SU-DHL-6 (cell line): ENCODE data around the gene NYNRIN.

Experiments
- EZH2phosphoT487 ChIP-seq: fragments of 200-600 bp; sonication (generic), shearing (Covaris generic); conservative IDR thresholded peaks from 2 replicates; pipeline ENCODE4 v1.6.1; 2018; ENCODE audit warnings: mild to moderate bottlenecking, antibody characterized with exemption, low read length, moderate library complexity, mixed read lengths
- TF ChIP-seq, protein P1 (sequence below): fragments of 200-600 bp; sonication (generic); IDR thresholded peaks from one replicate; pipeline ENCODE4 v1.5.1; 2017; ENCODE audit warnings: antibody characterized with exemption, mild to moderate bottlenecking, low read length, moderate library complexity; ENCODE audit not compliant: insufficient read depth, poor library complexity, severe bottlenecking

GRCh38 chr14:24384169-24384568, 14.6 kb upstream of the NYNRIN start:
- no peak for TF ChIP-seq EZH2phosphoT487
- TF ChIP-seq, protein P1, sequence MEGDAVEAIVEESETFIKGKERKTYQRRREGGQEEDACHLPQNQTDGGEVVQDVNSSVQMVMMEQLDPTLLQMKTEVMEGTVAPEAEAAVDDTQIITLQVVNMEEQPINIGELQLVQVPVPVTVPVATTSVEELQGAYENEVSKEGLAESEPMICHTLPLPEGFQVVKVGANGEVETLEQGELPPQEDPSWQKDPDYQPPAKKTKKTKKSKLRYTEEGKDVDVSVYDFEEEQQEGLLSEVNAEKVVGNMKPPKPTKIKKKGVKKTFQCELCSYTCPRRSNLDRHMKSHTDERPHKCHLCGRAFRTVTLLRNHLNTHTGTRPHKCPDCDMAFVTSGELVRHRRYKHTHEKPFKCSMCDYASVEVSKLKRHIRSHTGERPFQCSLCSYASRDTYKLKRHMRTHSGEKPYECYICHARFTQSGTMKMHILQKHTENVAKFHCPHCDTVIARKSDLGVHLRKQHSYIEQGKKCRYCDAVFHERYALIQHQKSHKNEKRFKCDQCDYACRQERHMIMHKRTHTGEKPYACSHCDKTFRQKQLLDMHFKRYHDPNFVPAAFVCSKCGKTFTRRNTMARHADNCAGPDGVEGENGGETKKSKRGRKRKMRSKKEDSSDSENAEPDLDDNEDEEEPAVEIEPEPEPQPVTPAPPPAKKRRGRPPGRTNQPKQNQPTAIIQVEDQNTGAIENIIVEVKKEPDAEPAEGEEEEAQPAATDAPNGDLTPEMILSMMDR, result no peak
